Right atrium auricular region (tissue), 2 donors: ENCODE results near the gene METTL21C. TPM values are rescaled to one million over a fixed set of nuclear protein-coding genes. Genes with fewer than 3 reads are reported as not detected.

ENCODE experiments used
- DNase-seq: peaks from one replicate; pipeline ENCODE4 v3.0.0-alpha.2; 2019; ENCODE audit warnings: low spot score
- H3K27ac ChIP-seq, 2 donors: fragments of 200-600 bp; sonication (generic); 1 replicate in 1 of 2; 2 replicates in 1 of 2; pipeline ENCODE4 v1.5.1; 2016 to 2019
- H3K27me3 ChIP-seq, 2 donors: fragments of 200-600 bp; sonication (generic); one replicate each; pipeline versions ENCODE4 v1.5.1 to v1.6.0; 2017 to 2019
- H3K36me3 ChIP-seq: fragments of 200-600 bp; sonication (generic); one replicate; pipeline ENCODE4 v1.5.1; 2016
- H3K4me1 ChIP-seq, 2 donors: fragments of 200-600 bp; sonication (generic); one replicate each; pipeline versions ENCODE4 v1.5.1 to v1.6.0; 2017 to 2019
- H3K4me3 ChIP-seq, 2 donors: fragments of 200-600 bp; sonication (generic); 1 replicate in 1 of 2; 2 replicates in 1 of 2; pipeline ENCODE4 v1.5.1; 2017 to 2019; ENCODE audit warnings: mild to moderate bottlenecking in 1 of 2, moderate library complexity in 1 of 2
- H3K9me3 ChIP-seq, 2 donors: fragments of 200-600 bp; sonication (generic); one replicate each; pipeline ENCODE4 v1.5.1; 2019
- CTCF ChIP-seq, 2 donors: fragments of 200-600 bp; sonication (generic); IDR thresholded peaks; one replicate each; pipeline ENCODE4 v1.5.1; 2019; ENCODE audit warnings: antibody characterized with exemption in 2 of 2
- total RNA-seq, 2 donors: library from RNA; depleted of rRNA; stranded (reverse); fragments of >200 nt; gene quantifications; one replicate each; pipeline ENCODE4 v1.1.0, GENCODE V29; 2016

The METTL21C gene
- total RNA-seq, 2 donors from 2014 or later, result not detected

GRCh38 chr13:102708211-102708610, 13.4 kb upstream of the METTL21C start:
- TF ChIP-seq CTCF (IDR thresholded peaks at IDR 0.05), result no peak

GRCh38 chr13:102707467-102707866, 12.6 kb upstream of the METTL21C start:
- H3K36me3 ChIP-seq, result no peaks in the 10 kb centered on the region
- H3K27ac ChIP-seq, result peak overlapping the region in 1 of 2 donors; percentile 10
- no peak for DNase-seq
- H3K4me1 ChIP-seq, result peaks cover 0 to 7% of the 10 kb centered on the region in 2 donors
- no peak for TF ChIP-seq CTCF (IDR thresholded peaks at IDR 0.05)
- H3K27me3 ChIP-seq, result no peaks in the 10 kb centered on the region
- H3K9me3 ChIP-seq, result peaks cover 0 to 5% of the 10 kb centered on the region in 2 donors
- H3K4me3 ChIP-seq, result no peak overlapping the region

More at GRCh38 chr13:102708211-102708610, 13.4 kb upstream of the METTL21C start:
- peaks cover 0 to 5% of the 10 kb centered on the region in 2 donors for H3K9me3 ChIP-seq
- H3K27me3 ChIP-seq, result no peaks in the 10 kb centered on the region
- no peak overlapping the region for H3K4me3 ChIP-seq
- H3K36me3 ChIP-seq, result no peaks in the 10 kb centered on the region
- peaks cover 0 to 7% of the 10 kb centered on the region in 2 donors for H3K4me1 ChIP-seq
- H3K27ac ChIP-seq, result no peak overlapping the region
- DNase-seq, result no peak

GRCh38 chr13:102704238-102705058, 9.6 kb upstream of the METTL21C start:
- Histone ChIP-seq H3K36me3 (no peaks in the 10 kb centered on the region), H3K9me3 (peaks cover 0 to 5% of the 10 kb centered on the region in 2 donors), H3K4me3 (no peak overlapping the region), H3K27ac (no peak overlapping the region), H3K4me1 (peaks cover 0 to 13% of the 10 kb centered on the region in 2 donors), H3K27me3 (no peaks in the 10 kb centered on the region)
- no peak for TF ChIP-seq CTCF (IDR thresholded peaks at IDR 0.05)
- DNase-seq, result no peak

GRCh38 chr13:102703726-102704035, 8.8 kb upstream of the METTL21C start:
- Histone ChIP-seq H3K4me1 (peaks cover 0 to 13% of the 10 kb centered on the region in 2 donors), H3K4me3 (no peak overlapping the region), H3K9me3 (peaks cover 0 to 4% of the 10 kb centered on the region in 2 donors), H3K27me3 (no peaks in the 10 kb centered on the region), H3K27ac (no peak overlapping the region), H3K36me3 (no peaks in the 10 kb centered on the region)
- no peak for DNase-seq
- no peak for TF ChIP-seq CTCF (IDR thresholded peaks at IDR 0.05)

- no peak overlapping the region for H3K27ac ChIP-seq
- no peak for TF ChIP-seq CTCF (IDR thresholded peaks at IDR 0.05)
- no peak for DNase-seq
Measured at GRCh38 chr13:102702965-102703725, 8.3 kb upstream of the METTL21C start.

More at GRCh38 chr13:102702965-102703725, 8.3 kb upstream of the METTL21C start:
- Histone ChIP-seq H3K9me3 (peaks cover 0 to 7% of the 10 kb centered on the region in 2 donors), H3K27me3 (no peaks in the 10 kb centered on the region), H3K4me3 (no peak overlapping the region), H3K4me1 (peaks cover 0 to 12% of the 10 kb centered on the region in 2 donors), H3K36me3 (no peaks in the 10 kb centered on the region)
